HG03103 (cell line): ENCODE results near the gene AUP1.

Source experiments
- ATAC-seq: cut with Tn5 transposase; IDR thresholded peaks from one replicate; pipeline ENCODE4 v1.9.1; 2021; ENCODE audit warnings: low read depth; ENCODE audit not compliant: unreplicated experiment

AUP1 gene

DNA sequence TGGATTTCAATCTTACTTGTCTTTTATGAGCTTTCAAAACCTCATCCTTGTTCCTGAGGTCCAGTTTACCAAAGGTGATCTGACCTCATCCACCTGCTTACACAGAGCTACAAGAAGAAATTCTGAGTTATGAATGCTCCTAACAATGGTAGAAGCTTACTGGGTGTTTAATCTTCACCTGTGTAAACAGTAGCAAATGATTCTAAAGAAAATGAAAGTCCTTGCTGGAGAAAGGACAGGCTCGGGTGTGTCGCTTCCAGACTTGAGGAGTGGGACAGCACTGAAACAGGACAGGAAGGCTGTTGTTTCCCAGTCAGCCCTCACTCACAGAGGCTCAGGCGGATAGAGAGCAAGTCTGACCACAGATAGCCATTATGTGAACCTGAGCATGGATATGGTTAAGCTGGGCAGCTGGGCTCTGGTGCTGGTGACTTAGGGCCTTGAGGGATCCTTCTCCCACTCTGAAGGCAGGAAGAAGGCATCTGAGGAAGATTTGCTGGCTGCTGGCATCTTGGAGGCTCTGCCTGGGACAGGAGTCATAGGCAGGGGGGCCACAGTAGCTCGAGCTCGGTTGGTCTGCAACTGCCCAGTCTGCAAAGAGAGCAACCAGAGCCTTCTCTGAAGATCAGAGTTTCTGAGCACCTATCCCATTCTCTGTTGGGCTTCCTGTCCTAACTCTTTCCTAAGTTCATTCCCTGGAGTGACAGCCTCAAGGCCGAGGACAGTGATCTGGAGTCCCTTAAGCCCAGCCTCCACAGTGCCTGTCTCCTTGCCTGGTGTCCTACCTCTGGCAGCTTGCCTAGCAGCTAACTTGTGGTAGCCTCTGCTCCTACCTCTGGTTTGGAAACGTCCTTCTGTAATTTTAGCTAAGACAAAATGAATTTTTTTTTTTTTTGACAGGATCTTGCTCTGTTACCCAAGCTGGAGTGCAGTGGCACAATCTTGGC is 29.1 kb upstream of the AUP1 start:
- ATAC-seq, result no peak

DNA sequence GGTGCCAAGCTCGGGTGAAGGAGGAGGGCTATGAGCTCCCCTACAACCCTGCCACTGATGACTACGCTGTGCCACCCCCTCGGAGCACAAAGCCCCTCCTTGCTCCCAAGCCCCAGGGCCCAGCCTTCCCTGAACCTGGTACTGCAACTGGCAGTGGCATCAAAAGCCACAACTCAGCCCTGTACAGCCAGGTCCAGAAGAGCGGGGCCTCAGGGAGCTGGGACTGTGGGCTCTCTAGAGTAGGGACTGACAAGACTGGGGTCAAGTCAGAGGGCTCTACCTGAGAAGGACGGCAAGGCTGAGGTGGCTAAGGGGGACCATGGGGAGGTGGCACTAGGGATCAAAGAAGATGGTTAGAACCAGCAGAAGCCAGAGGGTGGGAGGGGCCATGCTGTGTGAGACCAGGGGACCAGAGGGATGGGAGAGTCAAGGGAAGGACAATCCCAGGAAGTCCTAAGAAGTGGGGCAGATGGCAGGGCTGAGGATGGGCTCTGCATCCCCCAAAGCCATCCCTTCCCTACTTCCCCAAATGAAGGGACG is 27.4 kb upstream of the AUP1 start:
- ATAC-seq, result no peak

DNA sequence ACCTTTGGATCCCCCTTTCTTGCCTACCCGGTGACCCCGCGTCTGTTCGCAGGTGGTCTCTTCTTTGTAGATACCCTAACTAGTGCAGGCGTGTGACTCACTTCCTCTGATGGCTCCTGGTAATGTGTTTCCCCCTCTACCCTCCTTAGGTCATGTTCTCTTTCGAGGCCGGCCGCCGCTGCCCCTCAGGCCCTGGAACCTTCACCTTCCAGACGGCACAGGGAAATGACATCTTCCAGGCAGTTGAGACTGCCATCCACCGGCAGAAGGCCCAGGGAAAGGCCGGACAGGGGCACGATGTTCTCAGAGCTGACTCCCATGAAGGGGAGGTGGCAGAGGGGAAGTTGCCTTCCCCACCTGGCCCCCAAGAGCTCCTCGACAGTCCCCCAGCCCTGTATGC is 26.7 kb upstream of the AUP1 start:
- no peak for ATAC-seq

DNA sequence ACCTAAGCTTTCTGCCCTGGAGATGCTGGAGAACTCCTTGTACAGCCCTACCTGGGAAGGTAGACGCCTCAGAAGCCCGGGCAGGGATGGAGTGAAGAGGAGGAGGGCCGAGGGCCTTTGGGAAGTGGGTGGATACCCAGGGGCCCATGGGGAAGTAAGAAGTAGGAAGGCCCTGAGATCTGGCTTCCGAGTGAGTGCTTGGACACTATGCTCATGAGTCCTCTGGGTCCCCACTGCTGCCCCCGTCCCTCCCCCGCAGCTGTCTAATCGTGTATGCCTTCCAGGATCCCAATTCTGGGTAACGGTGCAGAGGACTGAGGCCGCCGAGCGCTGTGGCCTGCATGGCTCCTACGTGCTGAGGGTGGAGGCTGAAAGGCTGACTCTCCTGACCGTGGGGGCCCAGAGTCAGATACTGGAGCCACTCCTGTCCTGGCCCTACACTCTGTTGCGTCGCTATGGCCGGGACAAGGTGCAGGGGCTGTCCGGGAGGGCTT is 26.2 kb upstream of the AUP1 start:
- no peak for ATAC-seq

DNA sequence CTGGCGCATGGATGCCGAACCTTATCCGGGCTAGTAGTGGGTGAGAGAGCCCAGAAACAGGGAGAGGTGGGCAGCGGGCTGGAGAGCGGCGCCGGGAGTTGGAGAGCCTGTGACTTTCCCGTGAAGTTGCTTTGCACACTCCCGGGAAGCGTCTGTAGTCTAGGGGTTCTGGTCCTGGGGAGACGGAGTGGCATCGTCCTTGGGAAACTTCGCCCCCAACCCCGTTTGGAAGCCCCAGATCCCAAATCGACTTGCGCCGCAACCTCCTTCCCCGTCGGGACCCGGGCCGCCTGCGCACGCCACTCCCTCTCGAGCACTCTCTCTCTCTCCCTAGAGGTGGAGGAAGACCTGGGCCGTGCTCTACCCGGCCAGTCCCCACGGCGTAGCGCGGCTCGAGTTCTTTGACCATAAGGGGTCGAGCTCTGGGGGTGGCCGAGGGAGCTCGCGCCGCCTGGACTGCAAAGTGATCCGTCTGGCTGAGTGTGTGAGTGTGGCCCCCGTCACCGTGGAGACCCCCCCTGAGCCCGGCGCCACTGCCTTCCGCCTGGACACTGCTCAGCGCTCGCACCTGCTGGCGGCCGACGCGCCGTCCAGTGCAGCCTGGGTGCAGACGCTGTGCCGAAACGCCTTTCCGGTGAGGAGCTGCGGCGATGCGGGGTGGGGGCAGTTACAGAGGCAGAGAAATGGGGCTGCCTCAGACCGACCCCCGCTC is 25.5 kb upstream of the AUP1 start:
- no peak for ATAC-seq

DNA sequence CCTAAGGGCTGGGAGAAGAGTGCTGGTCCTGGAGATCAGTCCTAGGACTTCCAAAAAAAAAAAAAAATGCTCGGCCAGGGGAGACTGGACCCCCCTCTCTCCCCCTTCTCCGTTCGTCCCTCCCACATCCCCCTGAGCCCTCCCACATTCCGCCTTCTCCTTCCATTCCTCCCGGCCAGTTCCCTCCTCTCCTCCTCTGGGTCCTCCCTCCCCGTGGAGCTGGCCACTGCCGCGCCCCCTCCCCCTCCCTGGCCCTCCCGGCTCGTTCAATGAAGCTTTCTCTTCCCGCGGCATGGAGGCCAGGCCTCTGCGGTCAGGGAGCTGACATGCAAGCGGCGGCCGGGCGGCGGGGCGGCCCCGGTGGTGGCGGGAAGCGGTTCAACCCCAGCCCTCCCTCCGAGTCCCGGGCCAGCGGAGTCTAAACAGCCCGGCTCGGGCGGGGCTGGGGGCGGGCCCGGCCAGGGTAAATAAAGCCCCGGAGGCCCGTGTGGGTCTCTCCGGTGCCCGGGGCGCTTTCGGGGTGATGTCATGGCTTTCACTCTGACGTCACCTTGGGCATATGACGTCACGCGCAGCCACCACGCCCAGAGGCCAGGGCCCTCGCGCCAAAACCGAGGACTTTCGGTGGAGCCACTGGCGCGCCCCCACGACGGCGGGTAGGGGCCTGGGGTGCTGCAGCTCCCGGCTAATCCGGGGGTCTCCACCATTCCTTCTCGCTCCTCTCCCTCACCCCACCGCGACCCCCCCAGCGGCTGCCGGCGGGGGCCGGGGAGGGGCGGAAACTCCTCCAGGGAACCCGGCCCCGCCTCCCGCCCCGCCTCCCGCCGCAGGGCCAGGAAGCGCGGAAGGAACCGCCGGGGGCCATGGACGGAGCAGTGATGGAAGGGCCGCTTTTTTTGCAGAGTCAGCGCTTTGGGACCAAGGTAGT is 24.6 kb upstream of the AUP1 start, which contains the start of the genes DOK1 and LOXL3:
TSS of gene DOK1 (plus strand) at position 829 of the 928 bp plus-strand sequence. CDS start at position 864, 35 bp downstream.
TSS of gene LOXL3 (minus strand) at position 51 of the 928 bp plus-strand sequence. CDS start 1,308 bp downstream, outside the sequence.
- ATAC-seq, result peak; percentile 43

DNA sequence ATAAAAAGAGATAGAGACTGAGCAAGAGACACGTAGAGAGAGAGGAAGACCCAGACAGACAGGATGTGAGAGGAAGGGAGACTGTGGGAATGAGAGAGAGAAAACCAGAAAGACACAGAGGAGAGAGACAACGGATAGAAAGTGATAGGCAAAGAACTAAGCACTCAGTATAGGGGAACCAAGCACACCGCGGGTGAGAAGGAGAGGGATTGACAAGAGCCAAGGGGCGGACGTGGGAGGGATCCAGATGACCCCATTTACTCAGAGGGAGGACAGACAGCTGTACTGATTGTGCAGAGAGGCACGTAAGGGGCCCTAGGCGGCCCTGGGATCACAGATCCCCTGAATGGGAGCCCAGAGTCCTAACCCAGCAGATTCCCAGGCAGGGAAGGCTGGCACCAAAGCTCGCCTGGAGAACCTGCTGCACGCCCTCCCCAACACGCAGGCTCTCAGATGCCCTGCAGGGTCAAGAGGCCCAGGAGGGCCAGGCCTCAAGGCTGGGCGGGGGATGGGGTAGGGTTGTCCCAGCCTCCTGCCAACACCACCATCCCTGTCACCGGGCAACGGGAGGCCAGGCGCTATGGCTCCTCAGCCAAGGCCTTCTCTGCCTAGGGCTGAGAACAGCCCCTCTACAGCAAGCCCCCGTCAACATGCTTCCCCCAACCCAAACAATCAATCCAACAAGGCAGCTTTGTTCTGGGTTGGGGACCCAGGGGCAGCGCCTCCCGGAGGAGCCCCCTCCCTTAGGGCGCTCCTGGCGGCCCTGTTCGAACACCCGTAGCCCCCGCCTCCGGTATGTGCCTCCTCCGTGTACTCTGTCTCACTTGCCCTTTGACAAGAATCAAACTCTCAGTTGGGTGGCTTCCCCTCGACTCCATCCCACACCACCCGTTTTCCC is 23.7 kb upstream of the AUP1 start:
- no peak for ATAC-seq

DNA sequence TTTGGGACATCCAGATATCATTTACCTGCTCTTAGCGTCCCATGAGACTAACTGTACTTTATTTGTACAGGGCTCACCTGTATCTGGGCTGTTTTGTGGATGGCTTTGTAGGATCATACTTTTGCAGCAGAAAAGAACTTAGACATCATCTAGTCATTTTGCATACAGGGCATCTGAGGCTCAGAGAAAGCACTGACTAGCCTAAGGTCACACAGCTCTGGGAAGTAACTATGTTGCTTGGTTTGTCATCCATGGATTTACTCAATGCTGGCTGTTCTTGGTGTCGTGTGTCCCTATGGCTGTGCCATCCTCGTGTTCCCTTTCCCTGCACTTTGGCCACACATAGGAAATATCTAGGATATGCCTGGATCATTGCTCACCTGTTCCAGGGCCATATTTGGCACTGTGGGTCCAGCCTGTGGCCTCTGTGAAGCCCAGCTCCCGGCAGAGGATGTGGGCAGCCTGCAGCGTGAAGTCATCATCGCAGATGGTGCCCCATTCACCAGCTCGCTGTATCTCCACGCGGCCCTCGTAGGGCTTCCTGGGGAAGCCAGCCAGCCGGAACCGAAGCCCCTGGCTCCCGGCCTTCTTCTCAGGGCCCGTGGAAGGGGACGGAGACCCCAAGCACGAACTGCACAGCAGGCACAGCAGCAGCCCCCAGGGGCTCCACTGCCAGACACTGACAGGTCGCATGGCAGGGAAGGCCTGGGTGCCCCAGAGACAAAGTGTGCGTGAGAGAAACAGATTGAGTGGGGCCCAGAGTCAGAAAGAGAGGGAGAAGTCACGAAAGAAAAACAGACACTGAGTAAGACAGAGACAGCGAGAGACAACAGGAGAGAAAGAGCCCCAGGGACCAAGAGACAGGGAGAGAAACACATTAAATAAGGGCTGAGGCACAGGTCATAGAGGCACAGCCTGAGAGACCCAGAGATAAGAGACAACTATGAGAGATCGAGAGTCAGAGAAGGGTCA is 22.7 kb upstream of the AUP1 start:
- no peak for ATAC-seq

DNA sequence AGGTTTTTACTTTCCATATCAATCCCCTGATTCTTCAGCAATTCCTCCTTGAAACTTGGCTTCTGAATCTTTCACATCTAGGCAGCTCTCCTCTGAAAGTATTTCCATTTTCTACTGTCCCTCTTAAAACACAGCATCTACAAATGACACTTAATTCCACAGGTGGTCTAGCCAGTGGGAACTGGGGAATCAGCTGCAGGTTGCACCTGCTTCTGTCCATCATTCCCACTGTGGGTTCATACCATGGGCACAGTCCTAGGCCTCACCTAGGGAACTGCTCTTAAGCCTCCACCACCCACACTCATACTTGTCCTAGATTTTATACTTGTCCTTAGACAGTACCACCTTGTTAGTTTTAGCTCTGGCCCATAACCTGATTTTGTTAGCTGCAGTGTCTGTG is 22.0 kb upstream of the AUP1 start:
- no peak for ATAC-seq

DNA sequence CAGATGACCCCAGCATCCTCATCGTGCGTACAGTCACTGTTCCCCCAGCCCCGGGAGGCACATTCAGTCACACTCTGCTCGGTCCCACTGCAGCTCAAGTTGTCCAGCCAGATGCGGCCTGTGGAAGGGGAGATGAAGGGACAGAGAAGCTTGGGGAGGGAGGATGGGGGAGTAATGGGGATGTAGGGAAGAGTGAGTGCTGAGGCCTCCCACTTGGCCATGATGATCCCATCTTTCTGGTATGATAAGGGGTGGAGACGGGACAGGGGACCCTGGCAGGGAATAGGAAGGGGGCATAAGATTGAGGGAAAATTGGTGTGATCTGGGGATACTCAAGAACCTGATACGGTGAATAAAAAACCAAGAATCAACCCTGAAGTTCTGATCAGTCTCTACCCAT is 20.7 kb upstream of the AUP1 start:
- ATAC-seq, result no peak

DNA sequence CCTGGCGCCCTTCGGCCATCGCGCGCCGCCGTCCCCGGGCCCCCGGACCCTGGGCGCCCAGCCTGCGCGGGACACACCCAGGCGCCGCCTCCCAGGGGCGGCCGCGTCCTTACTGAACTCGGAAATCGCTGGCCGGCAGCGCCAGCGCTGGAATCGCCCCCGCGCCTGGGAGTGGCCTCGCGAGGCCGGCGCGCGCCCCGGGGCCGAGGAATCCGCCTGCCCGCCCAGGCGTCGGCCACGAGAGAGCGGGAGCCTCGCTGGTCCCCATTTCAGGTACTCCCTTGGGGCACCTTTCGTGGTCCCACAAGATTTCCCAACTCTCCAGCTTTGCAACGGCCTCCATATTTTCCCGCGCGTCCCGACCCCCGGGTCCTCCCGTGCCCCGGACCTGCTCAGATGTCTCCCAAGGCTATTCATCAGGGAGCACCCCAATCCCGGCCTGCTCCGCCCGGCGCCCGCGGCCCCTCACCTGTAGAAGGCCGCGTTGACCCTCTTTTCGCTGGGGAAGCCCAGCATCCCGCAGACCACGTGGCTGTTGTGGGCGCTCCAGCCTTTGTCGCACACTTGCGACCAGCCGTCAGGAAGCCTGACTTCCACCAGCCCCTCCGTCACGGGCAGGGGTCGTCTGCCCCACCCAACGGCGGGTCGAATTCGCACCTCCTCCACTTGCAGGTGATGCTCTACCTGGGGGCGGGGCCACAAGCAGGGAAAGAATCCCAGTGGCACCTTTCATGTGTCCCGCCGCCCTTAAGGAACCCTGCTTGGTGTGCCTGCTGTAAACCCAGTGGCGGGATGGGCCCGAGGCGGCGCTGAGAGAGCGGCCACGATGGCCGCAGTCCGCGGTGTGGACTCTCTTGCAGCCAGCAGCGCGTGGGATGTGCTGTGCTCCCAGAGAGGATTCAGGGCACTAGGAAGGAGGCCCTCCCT is 19.7 kb upstream of the AUP1 start:
- no peak for ATAC-seq

DNA sequence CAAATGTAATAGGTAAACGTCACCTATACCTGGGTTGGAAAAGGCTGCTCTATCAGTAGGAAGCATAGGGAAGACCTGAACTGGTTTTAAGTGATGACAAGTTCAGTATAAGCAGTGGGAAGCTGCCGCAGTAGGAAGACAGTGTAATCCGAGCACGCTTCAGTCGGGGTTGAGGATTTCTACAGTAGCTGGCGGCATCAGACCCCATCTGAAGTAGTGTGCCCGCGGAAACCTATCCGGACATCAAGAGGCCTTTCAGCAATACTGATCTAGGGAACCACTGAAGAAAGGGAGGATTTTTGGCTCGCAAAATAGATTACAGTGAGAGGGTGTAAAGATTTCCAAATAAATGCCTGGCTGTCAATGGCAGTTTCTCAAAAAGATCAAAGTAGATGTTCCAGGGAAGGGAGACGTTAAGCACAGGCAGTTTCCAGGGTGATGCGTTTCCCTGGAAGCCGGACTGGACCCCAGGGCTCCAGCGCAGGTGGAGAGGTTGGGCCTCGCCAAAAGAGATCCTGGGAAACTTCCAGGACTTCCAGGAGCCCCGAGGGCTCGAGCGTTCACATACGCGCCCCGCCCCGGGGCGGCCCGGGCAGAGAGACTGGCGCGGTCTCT is 18.9 kb upstream of the AUP1 start:
- no peak for ATAC-seq

DNA sequence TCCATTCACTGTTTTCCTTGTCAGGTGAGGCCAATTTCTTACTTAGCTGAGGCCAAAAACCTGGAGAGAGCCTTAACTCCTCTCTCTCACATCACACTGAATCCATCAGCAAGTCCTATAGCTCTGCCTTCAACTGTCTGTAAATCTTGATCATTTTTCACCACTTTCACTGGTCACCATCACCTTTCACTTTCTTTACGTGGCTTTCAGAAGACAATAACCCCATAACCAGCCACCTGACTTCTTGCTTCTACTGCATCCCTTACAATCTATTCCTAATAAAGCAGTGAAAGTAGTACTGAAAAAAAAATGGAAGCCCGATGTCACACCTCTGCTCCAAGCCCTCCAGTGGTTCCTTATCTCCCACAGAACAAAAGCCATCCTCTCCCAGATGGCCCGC is 16.5 kb upstream of the AUP1 start:
- no peak for ATAC-seq

DNA sequence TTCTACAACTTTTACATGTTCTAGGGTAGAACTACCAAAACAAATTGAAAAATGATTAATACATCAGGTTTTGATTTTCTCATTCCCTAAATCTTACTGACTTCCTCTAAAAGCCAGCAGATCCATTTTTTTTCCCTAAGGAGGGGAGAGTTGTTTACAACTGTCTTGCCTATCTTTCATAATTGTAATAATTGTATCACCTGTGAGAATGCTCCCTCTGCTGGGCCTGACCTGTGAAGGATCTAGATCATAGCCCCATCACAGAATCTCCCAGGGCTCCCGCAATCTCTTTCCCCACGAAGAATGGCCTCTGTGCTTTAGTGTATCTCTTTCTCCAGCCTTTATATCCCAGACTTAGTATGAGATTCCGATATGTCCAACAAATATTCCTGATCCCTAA is 15.1 kb upstream of the AUP1 start:
- ATAC-seq, result no peak

DNA sequence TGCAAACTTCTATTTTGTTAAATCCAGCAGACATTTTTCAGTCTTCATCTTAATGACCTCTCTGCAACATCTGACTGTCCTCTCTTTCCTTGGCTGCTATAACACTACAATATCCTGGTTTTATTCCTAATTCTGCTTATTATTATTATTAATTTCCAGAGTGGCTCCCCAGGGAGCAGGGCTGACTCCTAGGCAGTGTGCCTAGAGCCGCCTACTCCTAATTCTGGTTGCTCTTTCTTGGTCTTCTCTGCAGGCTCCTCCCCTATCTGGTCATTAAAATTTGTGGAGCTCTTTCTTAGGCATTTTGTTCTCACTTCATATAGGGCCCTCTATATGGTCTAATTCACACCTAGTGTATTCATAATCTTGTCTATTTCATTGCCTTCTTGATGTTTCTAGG is 13.5 kb upstream of the AUP1 start:
- ATAC-seq, result no peak

DNA sequence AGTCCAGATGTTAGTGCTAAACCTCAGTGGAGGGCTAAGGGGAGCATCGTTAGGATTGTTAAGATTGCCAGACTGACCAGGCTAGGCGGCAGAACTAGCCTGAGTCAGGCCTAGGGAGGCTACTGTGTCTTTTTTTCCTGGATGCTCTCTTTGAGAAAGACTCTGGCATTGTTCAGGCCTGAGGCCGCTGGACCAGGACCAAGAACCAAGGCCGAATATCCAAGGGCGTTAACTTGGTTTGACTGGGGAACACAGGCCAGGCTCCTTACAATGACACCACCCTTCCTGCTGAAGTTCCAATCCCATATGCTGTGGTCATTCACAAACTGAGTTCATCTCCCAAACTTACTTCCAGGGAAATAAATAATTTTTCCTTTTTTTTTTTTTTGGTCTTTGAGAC is 10.8 kb upstream of the AUP1 start:
- no peak for ATAC-seq
